Lower leg skin (tissue), 3 donors: ENCODE results near the gene DIS3L2.

Experiments used
- CTCF ChIP-seq, 3 donors: fragments of 450-650 bp; IDR thresholded peaks; one replicate each; pipeline ENCODE4 v1.5.1; 2016; ENCODE audit warnings: antibody characterized with exemption in 3 of 3, mild to moderate bottlenecking in 3 of 3, moderate library complexity in 2 of 3
- POLR2A ChIP-seq, 2 donors: fragments of 450-650 bp; IDR thresholded peaks; one replicate each; pipeline ENCODE4 v1.6.1; 2016 to 2017; ENCODE audit warnings: antibody characterized with exemption in 2 of 2, mild to moderate bottlenecking in 1 of 2, moderate library complexity in 1 of 2

GRCh38 chr2:231991664-231992063 lies 30.2 kb downstream of the DIS3L2 start:
- TF ChIP-seq POLR2A (IDR thresholded peaks at IDR 0.05), result no peak
- TF ChIP-seq CTCF (IDR thresholded peaks at IDR 0.05), result no peak
